Measurements from ENCODE around the gene CD81. TPM values are rescaled to one million over a fixed set of nuclear protein-coding genes. Genes with fewer than 3 reads are reported as not detected.

CD81 gene
- total RNA-seq, 1 donor from 2014 or later, result 149 TPM

DNA sequence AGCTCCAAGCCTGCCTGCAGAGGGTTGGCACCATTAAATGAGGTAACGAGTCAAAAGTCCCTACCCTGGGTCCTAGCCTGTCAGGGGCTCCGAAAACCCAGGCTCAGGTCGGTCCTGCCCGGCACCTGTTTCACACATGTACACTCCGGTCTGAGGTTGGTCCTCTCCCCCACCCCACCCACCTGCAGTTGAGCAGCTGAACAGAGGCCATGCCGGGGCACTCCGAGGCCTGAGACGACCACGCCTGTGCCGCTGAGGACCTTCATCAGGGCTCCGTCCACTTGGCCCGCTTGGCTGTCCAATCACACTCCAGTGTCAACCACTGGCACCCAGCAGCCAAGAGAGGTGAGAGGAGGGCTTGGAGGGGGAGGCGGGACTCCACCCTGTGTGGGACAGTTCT is 25.0 kb downstream of the CD81 start:
- intact Hi-C loops (cut with micrococcal nuclease), result loop anchor here (5.0 to 10.0 kb wide), 2 partner anchors 205 to 547 kb away; partner anchors contain the start of gene LSP1

DNA sequence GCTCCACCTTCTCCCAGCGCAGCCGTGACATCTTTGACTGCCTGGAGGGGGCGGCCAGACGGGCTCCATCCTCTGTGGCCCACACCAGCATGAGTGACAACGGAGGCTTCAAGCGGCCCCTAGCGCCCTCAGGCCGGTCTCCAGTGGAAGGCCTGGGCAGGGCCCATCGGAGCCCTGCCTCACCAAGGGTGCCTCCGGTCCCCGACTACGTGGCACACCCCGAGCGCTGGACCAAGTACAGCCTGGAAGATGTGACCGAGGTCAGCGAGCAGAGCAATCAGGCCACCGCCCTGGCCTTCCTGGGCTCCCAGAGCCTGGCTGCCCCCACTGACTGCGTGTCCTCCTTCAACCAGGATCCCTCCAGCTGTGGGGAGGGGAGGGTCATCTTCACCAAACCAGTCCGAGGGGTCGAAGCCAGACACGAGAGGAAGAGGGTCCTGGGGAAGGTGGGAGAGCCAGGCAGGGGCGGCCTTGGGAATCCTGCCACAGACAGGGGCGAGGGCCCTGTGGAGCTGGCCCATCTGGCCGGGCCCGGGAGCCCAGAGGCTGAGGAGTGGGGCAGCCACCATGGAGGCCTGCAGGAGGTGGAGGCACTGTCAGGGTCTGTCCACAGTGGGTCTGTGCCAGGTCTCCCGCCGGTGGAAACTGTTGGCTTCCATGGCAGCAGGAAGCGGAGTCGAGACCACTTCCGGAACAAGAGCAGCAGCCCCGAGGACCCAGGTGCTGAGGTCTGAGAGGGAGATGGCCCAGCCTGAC is 26.0 kb downstream of the CD81 start:
- intact Hi-C loops (cut with micrococcal nuclease), result loop anchor here (5.0 to 10.0 kb wide), 2 partner anchors 206 to 548 kb away; partner anchors contain the start of gene LSP1

DNA sequence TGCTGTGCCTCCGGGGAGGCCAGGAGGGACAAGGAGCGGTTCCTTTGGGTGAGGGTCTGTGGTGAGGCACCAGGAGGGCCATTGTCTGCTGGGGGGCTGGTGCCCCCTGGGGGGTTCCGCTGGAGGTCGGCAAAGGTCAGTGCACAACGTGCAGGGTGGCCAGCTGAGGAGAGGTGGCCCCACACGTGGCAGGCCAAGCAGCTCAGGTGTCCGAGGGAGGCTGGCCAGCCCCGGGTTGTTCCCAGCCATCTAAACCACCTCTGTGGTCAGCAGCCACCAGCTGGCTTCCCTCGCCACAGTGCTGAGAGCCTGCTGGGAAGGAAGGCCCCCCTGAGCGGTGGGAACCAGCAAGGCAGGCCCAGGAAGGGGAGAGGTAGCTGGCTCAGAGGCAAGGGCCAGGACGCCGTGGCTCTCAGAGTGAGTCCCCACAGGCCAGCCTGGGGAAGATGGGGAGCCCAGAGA is 27.7 kb downstream of the CD81 start:
- intact Hi-C loops (cut with micrococcal nuclease), result loop anchor here (5.0 to 10.0 kb wide), 2 partner anchors 207 to 550 kb away; partner anchors contain the start of gene LSP1

DNA sequence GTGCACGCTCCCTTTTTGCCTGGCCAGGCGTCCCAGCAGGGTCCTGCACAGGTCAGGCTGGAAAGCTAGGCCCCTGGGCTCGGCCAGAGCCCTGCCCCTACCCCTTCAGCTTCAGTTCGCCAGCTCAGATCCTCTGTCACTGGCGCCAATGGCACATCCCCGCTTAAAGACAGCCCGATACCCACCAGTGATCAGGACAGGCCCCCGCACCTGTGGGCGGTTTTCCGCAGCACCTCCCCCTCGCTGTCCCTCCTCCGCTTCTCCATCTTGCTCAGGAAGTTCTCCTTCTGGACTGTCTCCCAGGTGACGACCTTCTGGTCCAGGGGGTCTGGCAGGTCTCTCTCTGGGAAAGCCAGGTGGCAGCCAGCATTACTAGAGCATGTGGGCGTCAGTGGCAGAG is 29.3 kb downstream of the CD81 start:
- intact Hi-C loops (cut with micrococcal nuclease), result loop anchor here (10.0 kb wide), 1 partner anchor 552 kb away; the partner anchor contains the start of gene LSP1

DNA sequence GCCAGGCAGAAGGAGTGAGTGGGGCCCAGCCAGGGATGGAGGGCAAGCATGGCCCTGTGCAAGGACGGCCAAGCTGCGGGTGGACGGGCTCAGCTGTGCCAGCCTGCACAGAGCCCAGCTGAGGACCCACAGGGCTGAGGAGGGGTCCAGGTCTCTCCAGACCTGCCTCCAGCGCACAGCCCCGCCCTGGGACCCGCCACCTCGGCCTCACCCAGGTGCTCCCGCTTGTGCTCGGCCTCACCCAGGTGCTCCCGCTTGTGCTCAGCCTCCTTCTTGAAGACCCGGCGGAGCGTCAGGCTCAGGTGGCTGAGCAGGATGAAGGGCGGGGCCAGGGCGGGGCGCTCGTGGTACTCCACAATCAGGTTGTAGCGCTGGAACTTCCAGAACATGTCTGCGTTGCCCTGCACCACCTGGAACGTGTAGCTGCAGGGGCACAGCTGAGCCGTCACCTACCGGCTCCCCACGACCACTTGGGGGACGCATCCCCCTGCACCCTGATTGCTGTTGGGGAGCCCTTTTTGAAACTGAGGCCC is 29.8 kb downstream of the CD81 start:
- intact Hi-C loops (cut with micrococcal nuclease), result loop anchor here (10.0 kb wide), 1 partner anchor 552 kb away; the partner anchor contains the start of gene LSP1

DNA sequence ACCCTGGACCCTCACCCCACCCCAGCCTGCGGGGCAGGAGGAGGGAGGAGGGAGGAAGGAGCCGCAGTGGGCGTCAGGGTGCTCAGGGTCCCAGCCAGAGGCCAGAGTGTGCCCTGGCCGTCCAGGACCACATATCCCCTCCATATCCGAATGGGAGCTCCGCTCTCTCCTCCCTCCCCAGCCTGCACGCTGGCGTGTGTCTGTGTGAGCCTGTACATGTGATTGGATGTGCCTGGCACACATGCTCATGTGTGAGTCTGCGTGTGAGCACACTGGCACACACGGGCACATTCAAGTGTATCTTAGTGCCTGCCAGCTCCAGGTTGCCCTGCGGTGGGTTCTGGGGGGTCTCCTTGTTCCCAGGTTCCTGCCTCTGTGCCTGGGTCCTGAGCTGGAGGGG is 31.6 kb downstream of the CD81 start:
- intact Hi-C loops (cut with micrococcal nuclease), result loop anchor here (10.0 kb wide), 1 partner anchor 554 kb away; the partner anchor contains the start of gene LSP1

DNA sequence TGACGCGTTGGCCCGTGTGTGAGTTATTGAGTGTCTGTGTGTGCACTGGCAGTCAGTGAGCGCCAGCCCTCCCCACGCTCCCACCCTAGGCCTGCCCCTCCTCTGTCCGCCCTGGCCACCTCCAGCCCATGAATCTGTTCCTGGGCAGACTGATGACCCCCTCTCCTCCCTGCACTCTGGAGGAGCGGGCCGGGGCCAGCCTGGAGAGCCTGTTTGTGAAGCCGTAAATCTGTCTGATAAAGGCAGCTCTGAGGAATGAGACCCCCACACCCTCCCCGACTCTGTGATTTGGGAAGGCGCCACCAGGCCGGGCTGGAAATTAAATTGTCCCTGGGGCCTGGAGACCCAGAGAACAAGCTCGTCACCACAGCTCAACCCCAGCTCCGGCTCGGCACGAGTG is 32.0 kb downstream of the CD81 start:
- intact Hi-C loops (cut with micrococcal nuclease), result loop anchor here (10.0 kb wide), 1 partner anchor 554 kb away; the partner anchor contains the start of gene LSP1

DNA sequence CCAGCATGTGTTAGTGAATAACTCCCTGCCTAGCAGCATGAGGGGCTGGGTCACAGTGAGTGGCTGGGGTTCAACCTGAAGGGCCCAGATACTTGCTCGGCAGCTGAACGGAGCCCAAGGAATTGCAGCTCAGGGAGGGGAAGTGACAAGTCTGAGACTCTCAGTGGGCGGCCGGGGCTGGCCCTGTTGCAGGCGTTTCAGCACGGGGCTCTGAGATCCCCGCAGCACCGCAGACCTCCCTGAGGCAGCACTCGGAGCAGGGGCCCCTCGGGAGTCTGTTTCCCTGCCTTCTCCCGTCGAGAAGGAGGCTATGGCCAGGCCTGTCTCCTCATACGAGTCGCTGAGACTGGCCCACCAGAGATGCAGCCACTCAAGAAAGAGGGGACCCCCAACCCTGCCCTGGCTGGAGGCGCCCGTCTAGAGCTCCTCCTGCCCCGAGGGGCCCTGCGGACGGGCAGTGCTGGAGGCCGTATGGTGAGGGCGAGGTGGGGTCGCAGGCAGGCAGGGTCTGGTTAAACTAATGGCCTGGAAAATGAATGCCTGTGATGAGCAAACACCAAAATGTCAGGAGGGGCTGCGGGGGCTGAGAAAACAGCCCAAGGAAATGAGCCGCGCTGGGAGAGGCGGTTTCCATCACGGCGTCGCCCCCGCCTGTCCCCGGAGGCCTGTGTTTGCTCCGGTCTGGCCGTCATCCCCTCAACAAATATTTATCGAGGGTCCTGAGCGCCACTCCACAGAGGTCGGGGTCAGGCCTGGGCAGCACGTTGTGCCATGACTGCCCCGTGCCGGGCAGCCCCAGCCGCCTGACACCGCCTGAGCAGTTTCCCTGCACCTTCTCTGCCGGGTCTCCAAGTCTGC is 32.7 kb downstream of the CD81 start:
- intact Hi-C loops (cut with micrococcal nuclease), result loop anchor here (10.0 kb wide), 1 partner anchor 555 kb away; the partner anchor contains the start of gene LSP1

DNA sequence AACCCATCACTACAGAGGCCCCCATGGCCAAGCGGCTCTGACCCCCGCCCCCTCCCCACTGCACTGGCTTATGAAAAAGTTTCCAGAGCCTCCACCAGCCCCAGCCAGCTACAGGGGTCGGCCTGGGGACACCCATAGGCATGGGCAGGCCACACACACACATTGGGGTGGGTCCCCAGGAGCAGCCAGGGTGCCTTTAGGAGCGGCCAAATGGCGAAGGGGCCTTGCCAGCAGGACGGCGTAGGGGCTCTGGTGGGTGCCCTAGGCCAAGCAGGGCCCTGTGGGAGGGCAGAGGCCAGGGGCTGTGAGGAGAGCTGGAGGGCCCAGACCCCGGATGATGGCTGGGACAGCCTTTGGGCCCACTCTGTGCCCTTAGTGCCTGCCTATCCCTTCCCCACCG is 33.5 kb downstream of the CD81 start:
- intact Hi-C loops (cut with micrococcal nuclease), result no loop called here

DNA sequence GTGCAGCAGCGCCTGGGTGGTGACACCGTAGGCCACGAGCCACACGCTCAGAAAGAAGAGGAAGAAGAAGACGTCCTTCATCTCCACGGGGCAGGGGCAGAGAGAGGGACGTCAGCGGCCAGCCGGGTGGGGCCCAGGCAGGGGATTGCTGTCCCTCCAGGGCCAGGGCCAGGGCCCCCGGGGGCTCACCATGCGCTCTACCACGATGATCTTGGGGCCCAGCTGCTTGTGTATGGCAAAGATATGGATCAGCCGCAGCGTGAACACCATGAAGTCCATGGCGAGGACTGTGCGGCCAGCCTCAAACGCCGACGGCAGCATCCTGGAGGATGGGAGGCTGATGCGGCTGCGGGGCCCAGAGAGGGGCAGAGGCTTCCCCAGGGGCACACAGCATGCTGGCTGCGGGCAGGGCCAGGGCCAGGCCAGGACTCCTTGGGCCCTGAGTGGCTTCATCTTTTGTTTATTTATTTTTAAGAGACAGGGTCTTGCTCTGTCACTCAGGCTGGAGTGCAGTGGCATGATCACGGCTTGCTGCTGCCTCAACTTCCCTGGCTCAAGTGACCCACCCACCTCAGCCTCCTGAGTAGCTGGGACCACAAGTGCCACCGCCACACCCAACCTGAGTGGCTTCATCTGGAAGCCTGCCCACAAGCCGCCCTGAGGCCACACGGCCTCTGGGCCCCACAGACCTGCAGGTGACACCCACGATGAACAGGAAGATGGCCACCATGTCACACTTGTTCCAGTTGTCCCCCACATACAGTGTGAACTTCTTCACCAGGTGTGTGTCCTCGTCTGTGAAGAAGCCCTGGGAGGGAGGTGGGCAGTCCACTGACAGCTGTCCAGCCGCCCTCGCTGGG is 34.6 kb downstream of the CD81 start:
- intact Hi-C loops (cut with micrococcal nuclease), result no loop called here

DNA sequence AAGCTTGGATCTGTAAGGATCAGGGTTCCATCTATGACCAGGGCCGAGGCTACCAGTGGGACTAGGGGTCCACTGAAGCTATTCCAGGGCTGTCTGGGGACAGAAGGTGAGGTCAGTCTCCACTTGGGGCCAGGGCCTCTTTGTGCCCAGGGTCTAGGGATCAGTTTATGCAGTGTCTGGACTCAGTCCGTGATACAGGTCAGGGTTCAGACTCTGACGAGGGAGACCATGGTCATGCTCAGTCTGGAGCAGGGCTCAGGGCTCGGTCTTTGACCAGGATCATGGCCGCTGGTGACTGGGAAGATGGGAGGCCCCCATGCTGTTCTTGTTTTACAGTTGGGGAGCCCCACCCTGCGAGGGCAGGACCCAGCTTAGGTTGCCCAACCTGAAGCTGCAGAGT is 35.2 kb downstream of the CD81 start:
- intact Hi-C loops (cut with micrococcal nuclease), result no loop called here

DNA sequence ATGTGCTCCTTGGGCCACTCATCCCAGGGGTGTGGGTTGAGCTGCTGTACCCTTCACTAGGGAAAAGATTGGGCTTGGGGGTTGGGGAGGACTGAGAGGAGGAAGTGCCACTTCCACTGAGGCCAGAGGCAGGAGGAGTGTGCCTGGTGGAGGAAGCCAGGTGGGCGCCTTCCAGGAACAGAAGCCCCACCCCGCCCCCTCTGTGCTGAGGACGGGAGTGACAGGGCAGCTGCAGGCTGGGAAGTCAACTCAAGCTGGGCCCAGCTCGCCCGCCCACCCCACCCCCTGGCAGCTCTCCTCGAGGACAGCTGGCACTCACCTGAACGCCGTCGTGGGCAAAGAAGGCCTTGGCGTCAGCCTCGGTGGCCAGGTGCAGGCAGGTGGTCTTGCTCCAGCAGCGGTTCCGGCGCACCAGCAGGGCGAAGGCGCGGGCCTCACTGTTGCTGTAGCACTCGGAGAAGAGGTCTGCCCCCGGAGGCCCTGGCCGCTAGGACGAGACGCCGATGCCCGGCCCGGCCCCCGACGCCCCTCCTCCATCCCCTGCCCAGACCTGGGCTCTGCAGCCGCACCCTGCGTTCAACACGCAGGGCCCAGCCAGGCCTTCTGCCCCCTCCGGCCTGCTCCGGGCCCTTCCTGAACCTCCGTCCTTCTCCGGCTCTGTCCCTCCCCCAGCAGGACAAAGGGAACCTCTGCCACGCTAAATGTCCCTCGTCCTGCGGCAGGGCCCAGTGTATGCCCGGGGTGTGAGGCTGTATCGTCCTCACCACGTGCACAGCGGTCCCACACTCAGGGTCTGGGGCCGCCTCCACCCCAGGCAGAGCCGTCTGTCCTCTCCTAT is 36.9 kb downstream of the CD81 start:
- intact Hi-C loops (cut with micrococcal nuclease), result no loop called here

DNA sequence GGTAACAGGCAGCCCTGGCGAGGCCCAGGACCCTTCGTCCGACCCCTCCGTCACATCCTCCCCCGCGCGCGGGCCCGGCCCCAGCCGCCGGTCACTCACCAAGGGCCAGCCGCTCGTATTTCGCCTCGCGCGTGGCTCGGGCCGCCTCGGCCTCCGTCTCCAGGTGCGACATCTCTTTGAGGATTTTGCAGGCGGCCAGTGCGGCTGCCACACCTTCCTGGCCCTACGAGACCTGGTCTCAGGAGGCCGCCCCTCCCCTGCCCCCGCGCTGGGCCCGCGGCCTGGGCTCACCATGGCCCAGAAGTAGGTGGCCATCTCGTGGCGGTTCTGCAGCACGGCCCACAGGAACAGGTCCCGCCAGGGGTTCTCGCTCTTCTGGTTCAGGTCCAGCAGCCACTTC is 37.5 kb downstream of the CD81 start:
- intact Hi-C loops (cut with micrococcal nuclease), result no loop called here

DNA sequence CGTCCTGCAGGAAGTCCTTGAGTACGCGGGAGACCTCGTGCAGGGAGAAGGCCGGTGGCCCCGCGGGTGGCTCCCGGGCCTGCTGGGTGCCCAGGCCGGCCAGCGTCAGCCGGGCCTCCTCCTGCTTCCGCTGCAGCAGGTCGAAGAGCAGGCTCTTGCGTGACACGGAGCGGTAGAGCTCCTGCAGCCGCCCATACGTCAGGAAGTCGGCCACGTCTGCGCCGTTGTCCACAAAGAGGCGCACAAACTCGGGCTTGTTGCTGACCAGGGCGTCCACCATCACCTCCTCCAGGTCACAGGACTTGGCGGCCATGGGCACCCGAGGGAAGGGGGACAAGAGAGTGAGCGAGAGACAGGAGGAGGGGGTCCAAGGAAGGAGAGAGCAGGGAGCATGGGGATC is 38.1 kb downstream of the CD81 start:
- intact Hi-C loops (cut with micrococcal nuclease), result no loop called here

DNA sequence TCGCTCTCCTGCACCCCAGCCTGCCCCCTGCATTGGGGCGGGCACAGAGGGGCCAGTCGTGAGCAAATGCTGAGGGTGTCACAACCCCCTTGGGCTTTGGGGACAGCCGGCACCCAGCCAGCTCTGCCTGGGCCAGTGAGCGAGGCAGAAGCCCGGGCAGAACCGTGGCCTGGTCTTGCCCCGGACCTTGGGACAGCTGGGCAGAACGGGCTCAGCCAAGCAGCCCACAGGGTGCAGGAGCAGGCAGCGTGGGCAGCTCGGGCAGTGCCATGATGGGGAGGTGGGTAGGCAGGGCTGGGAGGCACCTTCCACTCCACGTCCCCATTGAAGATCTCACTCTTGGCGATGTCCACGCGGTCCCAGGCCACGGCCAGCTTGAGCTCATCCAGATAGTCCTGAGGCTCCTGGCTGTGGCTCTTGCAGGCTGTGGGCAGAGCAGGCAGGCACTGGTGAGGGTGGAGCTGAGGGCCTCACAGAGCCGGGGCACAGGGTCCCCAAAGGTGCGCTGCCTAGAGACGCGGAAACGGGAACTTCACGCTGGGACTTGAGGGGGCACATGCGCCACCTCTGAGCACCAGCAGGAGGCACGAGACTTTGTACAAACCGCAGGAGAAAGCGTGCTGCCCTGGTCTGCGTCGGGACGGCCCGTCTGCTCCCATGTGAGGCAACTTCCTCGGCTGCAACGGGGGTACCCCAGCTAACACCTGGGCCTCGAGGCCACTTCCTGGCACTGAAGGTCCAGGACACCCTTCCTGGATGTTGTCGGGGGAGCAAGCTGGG is 38.7 kb downstream of the CD81 start:
- intact Hi-C loops (cut with micrococcal nuclease), result no loop called here

DNA sequence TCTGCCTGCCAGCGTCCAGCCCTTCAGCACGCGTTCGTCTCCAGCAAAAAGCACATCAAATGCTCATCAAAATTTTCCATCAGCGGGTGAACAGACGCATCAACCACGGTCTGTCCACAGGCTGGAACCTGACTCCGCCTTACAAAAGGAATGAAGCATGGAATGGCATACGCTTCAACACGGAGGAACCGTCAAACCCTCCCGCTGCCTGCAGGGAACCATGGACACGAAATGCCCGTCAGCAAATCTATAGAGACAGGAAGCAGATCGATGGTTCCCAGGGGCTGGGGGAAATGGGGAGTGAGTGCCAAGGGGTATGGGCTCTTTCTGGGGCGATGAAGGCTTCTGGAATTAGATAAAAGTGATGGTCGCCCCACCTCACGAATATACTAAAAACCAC is 39.7 kb downstream of the CD81 start:
- intact Hi-C loops (cut with micrococcal nuclease), result no loop called here

DNA sequence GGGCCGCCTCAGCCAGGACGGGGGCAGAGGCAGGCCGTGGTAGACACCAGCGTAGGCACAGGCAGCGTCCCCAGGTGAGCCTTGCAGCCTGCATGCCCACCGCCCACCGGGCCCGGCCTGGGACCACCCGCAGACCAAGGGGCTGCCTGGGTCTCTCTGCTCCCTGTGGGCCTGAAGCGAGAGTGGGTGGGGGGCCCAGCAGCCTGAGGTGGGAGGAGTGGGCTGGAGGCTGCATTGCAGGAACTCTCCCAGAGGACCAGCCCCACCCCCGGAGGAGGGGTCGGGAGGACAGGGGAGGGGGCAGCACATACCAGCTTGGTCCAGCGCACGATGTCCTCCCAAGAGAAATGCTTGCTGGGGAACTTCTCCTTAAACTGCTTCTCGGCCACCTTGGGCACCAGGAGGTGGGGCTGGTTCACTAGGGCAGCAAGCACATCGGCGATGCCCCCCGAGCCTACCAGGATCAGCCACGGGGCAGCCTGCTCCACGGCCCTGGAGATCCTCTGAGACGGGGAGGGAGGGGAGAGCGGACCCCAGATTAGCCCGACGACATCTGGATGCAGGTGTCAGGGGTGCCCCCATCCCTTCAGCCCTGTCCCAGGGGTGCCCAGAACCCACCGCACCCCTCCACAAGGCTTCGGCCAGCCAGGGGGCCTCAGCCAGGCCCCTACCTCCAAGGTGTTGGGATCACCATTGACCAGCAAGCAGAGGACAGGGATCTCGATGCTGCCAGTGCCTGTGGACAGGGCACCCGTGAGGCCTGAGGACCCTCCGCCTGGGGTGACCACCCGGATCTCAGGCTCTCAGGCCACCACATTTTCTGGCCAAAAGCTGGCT is 41.0 kb downstream of the CD81 start:
- intact Hi-C loops (cut with micrococcal nuclease), result no loop called here

All from T-helper 2 cell treated with Interferon-gamma antibody and Interleukin-4, amounts not matched to agents 100 ng/mL and 5 ng/mL, for 36 hours (primary cell).